Naive thymus-derived CD4-positive, alpha-beta T cell (primary cell): ENCODE results near the gene TFE3. TPM values are rescaled to one million over a fixed set of nuclear protein-coding genes. Genes with fewer than 3 reads are reported as not detected.
A peak's percentile ranks its signal among the peaks of the same experiment; 100 is the strongest.

ENCODE experiments used
- ATAC-seq: fragments of 150-1000 bp; cut with Tn5 transposase; 2 replicates; pipeline ENCODE4 v1.10.0; 2021; ENCODE audit warnings: mild to moderate bottlenecking, moderate library complexity
- CTCF ChIA-PET: fragments of 350-600 bp; sonication (Branson Sonifier 250); formaldehyde crosslinking; loops from one replicate; lab custom pipeline; 2021; ENCODE audit warnings: antibody characterized with exemption; lab: Charles Lee
- POLR2A ChIA-PET: fragments of 350-600 bp; sonication (Branson Sonifier 250); formaldehyde crosslinking; loops from one replicate; lab custom pipeline; 2021; ENCODE audit warnings: antibody characterized with exemption, inconsistent platforms; lab: Charles Lee
- DNase-seq, 9 donors: peaks; one replicate each; pipeline versions ENCODE4 v3.0.0 to v3.0.0-alpha.2; 2020 to 2022; ENCODE audit warnings: mixed read lengths in 1 of 9
- H3K27ac ChIP-seq: one replicate; pipeline ENCODE4 v1.7.0; 2013; ENCODE audit warnings: mild to moderate bottlenecking, low read depth, low read length, moderate library complexity
- H3K27me3 ChIP-seq, 2 donors: one replicate each; pipeline ENCODE4 v1.7.0; 2013; ENCODE audit warnings: low read length in 2 of 2, mild to moderate bottlenecking in 2 of 2, moderate library complexity in 2 of 2; ENCODE audit not compliant: control insufficient read depth in 2 of 2, insufficient read depth in 2 of 2
- H3K36me3 ChIP-seq, 3 experiments: 1 replicate in 2 of 3; 2 replicates in 1 of 3; pipeline ENCODE4 v1.7.0; 2013; ENCODE audit warnings: low read length in 3 of 3, mild to moderate bottlenecking in 3 of 3, moderate library complexity in 1 of 3; ENCODE audit not compliant: insufficient read depth in 3 of 3, control insufficient read depth in 2 of 3
- H3K4me1 ChIP-seq, 2 donors: one replicate each; pipeline ENCODE4 v1.7.0; 2013; ENCODE audit warnings: low read length in 2 of 2, mild to moderate bottlenecking in 2 of 2, moderate library complexity in 1 of 2; ENCODE audit not compliant: control insufficient read depth in 2 of 2, insufficient read depth in 2 of 2
- H3K4me3 ChIP-seq: 2 replicates; pipeline ENCODE4 v1.7.0; 2013; ENCODE audit warnings: mild to moderate bottlenecking, low read length
- H3K9me3 ChIP-seq, 3 experiments: 1 replicate in 2 of 3; 2 replicates in 1 of 3; pipeline ENCODE4 v1.7.0; 2013; ENCODE audit warnings: low read length in 3 of 3; ENCODE audit not compliant: control insufficient read depth in 2 of 3
- H3K27ac Mint-ChIP-seq, 9 donors: one replicate each; pipeline ENCODE4 v1.8.0; 2020 to 2022; ENCODE audit warnings: mixed read lengths in 9 of 9, mild to moderate bottlenecking in 8 of 9, moderate library complexity in 5 of 9, inconsistent platforms in 2 of 9
- H3K27me3 Mint-ChIP-seq, 5 donors: one replicate each; pipeline ENCODE4 v1.8.0; 2021 to 2022; ENCODE audit warnings: mixed read lengths in 5 of 5, mild to moderate bottlenecking in 1 of 5
- H3K36me3 Mint-ChIP-seq, 5 donors: one replicate each; pipeline ENCODE4 v1.8.0; 2020 to 2022; ENCODE audit warnings: mixed read lengths in 5 of 5, mild to moderate bottlenecking in 3 of 5, inconsistent platforms in 1 of 5
- H3K4me1 Mint-ChIP-seq, 7 donors: one replicate each; pipeline ENCODE4 v1.8.0; 2020 to 2022; ENCODE audit warnings: mixed read lengths in 7 of 7, mild to moderate bottlenecking in 3 of 7, inconsistent platforms in 1 of 7
- H3K4me3 Mint-ChIP-seq, 10 donors: one replicate each; pipeline ENCODE4 v1.8.0; 2020 to 2022; ENCODE audit warnings: mild to moderate bottlenecking in 10 of 10, mixed read lengths in 10 of 10, moderate library complexity in 6 of 10, inconsistent platforms in 2 of 10
- H3K9me3 Mint-ChIP-seq, 11 donors: one replicate each; pipeline ENCODE4 v1.8.0; 2020 to 2022; ENCODE audit warnings: mixed read lengths in 11 of 11, mild to moderate bottlenecking in 4 of 11, inconsistent platforms in 1 of 11, moderate library complexity in 1 of 11
- intact Hi-C, 2 donors: fragments of 100-400 bp; cut with micrococcal nuclease; formaldehyde crosslinking; loops; one replicate each; pipeline ENCODE4 v1.15.1; 2023
- polyA plus RNA-seq, 2 donors: library from polyadenylated mRNA; unstranded; fragments of 300-500 nt; fragmentation: Illumina TruSeq; gene quantifications; one replicate each; pipeline ENCODE4 v1.2.3, GENCODE V29; 2021
- total RNA-seq, 6 experiments: library from RNA in 5 of 6; stranded (reverse) in 5 of 6; gene quantifications; 1 replicate in 5 of 6; 2 replicates in 1 of 6; pipeline ENCODE4 v1.2.3 and lab custom pipeline; 2021 to 2026

TFE3 gene
- total and polyA plus RNA-seq, 7 experiments from 2014 or later, result 2.2 to 54.2 (median 30.1) TPM

GRCh38 chrX:48999030-48999429 lies 44.1 kb downstream of the TFE3 start:
- H3K36me3 ChIP-seq, result peaks cover 0 to 27% (median 0%) of the 10 kb centered on the region in 3 experiments
- no peaks in the 10 kb centered on the region for H3K27me3 ChIP-seq
- H3K4me1 ChIP-seq, result peaks cover 9 to 10% of the 10 kb centered on the region in 2 donors
- no peak overlapping the region for H3K27ac ChIP-seq
- Mint-ChIP-seq H3K27ac (no peak overlapping the region), H3K4me3 (no peak overlapping the region), H3K27me3 (no peaks in the 10 kb centered on the region), H3K36me3 (peaks cover 4 to 35% (median 22%) of the 10 kb centered on the region in 5 donors), H3K9me3 (peaks cover 0 to 3% (median 0%) of the 10 kb centered on the region in 11 donors), H3K4me1 (peaks cover 10 to 48% (median 39%) of the 10 kb centered on the region in 7 donors)
- no peak for DNase-seq
- no peak for ATAC-seq
- H3K4me3 ChIP-seq, result no peak overlapping the region
- H3K9me3 ChIP-seq, result no peaks in the 10 kb centered on the region
- CTCF ChIA-PET, result no interaction called here
- intact Hi-C loops, result no loop called here
- POLR2A ChIA-PET, result interaction anchor here (0.9 kb wide), 1 partner anchor 41 kb away, joined by 3 read pairs; no protein-coding TSS in a partner anchor

GRCh38 chrX:48998391-48998790 lies 44.8 kb downstream of the TFE3 start:
- intact Hi-C loops, result no loop called here
- peaks cover 0 to 33% (median 0%) of the 10 kb centered on the region in 3 experiments for H3K36me3 ChIP-seq
- H3K36me3 Mint-ChIP-seq, result peaks cover 6 to 35% (median 22%) of the 10 kb centered on the region in 5 donors
- ATAC-seq (no peak), DNase-seq (no peak)
- H3K27ac ChIP-seq, result no peak overlapping the region
- H3K4me1 ChIP-seq, result peaks cover 9 to 10% of the 10 kb centered on the region in 2 donors
- H3K27me3 Mint-ChIP-seq, result no peaks in the 10 kb centered on the region
- peaks cover 0 to 3% (median 0%) of the 10 kb centered on the region in 11 donors for H3K9me3 Mint-ChIP-seq
- no peaks in the 10 kb centered on the region for H3K27me3 ChIP-seq
- H3K27ac Mint-ChIP-seq, result peak overlapping the region in 4 of 9 donors; percentile 14 to 89 (median 39)
- ChIA-PET CTCF (no interaction called here), POLR2A (interaction anchor here (0.9 kb wide), 1 partner anchor 40 kb away, joined by 3 read pairs; no protein-coding TSS in a partner anchor)
- H3K9me3 ChIP-seq, result no peaks in the 10 kb centered on the region
- peak overlapping the region in 2 of 10 donors; percentile 47 to 64 for H3K4me3 Mint-ChIP-seq
- peaks cover 10 to 46% (median 36%) of the 10 kb centered on the region in 7 donors for H3K4me1 Mint-ChIP-seq
- no peak overlapping the region for H3K4me3 ChIP-seq

- Histone ChIP-seq H3K4me1 (peaks cover 9 to 10% of the 10 kb centered on the region in 2 donors), H3K27me3 (no peaks in the 10 kb centered on the region), H3K36me3 (peaks cover 0 to 38% (median 0%) of the 10 kb centered on the region in 3 experiments), H3K4me3 (no peak overlapping the region), H3K9me3 (no peaks in the 10 kb centered on the region), H3K27ac (no peak overlapping the region)
- intact Hi-C loops, result no loop called here
- Mint-ChIP-seq H3K4me3 (peak overlapping the region in 1 of 10 donors; percentile 47), H3K27ac (peak overlapping the region in 2 of 9 donors; percentile 19 to 89), H3K9me3 (peaks cover 0 to 3% (median 0%) of the 10 kb centered on the region in 11 donors), H3K36me3 (peaks cover 8 to 35% (median 22%) of the 10 kb centered on the region in 5 donors), H3K4me1 (peaks cover 10 to 46% (median 36%) of the 10 kb centered on the region in 7 donors), H3K27me3 (no peaks in the 10 kb centered on the region)
- ChIA-PET CTCF (no interaction called here), POLR2A (interaction anchor here (0.9 kb wide), 1 partner anchor 40 kb away, joined by 3 read pairs; no protein-coding TSS in a partner anchor)
- DNase-seq (no peak), ATAC-seq (no peak)
Measured at GRCh38 chrX:48997865-48998264, 45.3 kb downstream of the TFE3 start.

- H3K36me3 Mint-ChIP-seq, result peaks cover 8 to 38% (median 24%) of the 10 kb centered on the region in 5 donors
- peak overlapping the region in 1 of 9 donors; percentile 19 for H3K27ac Mint-ChIP-seq
- H3K4me3 ChIP-seq, result no peak overlapping the region
- H3K27ac ChIP-seq, result no peak overlapping the region
- intact Hi-C loops, result no loop called here
- DNase-seq (no peak), ATAC-seq (no peak)
- peaks cover 10 to 46% (median 36%) of the 10 kb centered on the region in 7 donors for H3K4me1 Mint-ChIP-seq
- CTCF ChIA-PET, result no interaction called here
- H3K9me3 ChIP-seq, result no peaks in the 10 kb centered on the region
- H3K36me3 ChIP-seq, result peaks cover 0 to 41% (median 0%) of the 10 kb centered on the region in 3 experiments
- POLR2A ChIA-PET, result no interaction called here
- H3K27me3 ChIP-seq, result no peaks in the 10 kb centered on the region
- H3K9me3 Mint-ChIP-seq, result peaks cover 0 to 3% (median 0%) of the 10 kb centered on the region in 11 donors
- no peaks in the 10 kb centered on the region for H3K27me3 Mint-ChIP-seq
- H3K4me3 Mint-ChIP-seq, result peak overlapping the region in 3 of 10 donors; percentile 36 to 47 (median 37)
- H3K4me1 ChIP-seq, result peaks cover 9 to 10% of the 10 kb centered on the region in 2 donors
Measured at GRCh38 chrX:48997455-48997854, 45.7 kb downstream of the TFE3 start.

GRCh38 chrX:48996969-48997368 lies 46.2 kb downstream of the TFE3 start:
- peaks cover 8 to 38% (median 26%) of the 10 kb centered on the region in 5 donors for H3K36me3 Mint-ChIP-seq
- DNase-seq, result peak in 1 of 9 donors; percentile 4
- POLR2A ChIA-PET, result no interaction called here
- peak overlapping the region in 3 of 10 donors; percentile 36 to 47 (median 37) for H3K4me3 Mint-ChIP-seq
- H3K9me3 Mint-ChIP-seq, result peaks cover 0 to 3% (median 0%) of the 10 kb centered on the region in 11 donors
- no peaks in the 10 kb centered on the region for H3K27me3 Mint-ChIP-seq
- no peak overlapping the region for H3K27ac Mint-ChIP-seq
- Histone ChIP-seq H3K27me3 (no peaks in the 10 kb centered on the region), H3K27ac (no peak overlapping the region), H3K9me3 (no peaks in the 10 kb centered on the region), H3K36me3 (peaks cover 0 to 43% (median 0%) of the 10 kb centered on the region in 3 experiments), H3K4me3 (no peak overlapping the region), H3K4me1 (peaks cover 9 to 10% of the 10 kb centered on the region in 2 donors)
- intact Hi-C loops, result no loop called here
- CTCF ChIA-PET, result no interaction called here
- ATAC-seq, result no peak
- H3K4me1 Mint-ChIP-seq, result peaks cover 10 to 44% (median 36%) of the 10 kb centered on the region in 7 donors

GRCh38 chrX:48992341-48992740 lies 50.8 kb downstream of the TFE3 start:
- no peak for DNase-seq
- H3K4me3 Mint-ChIP-seq, result no peak overlapping the region
- H3K36me3 Mint-ChIP-seq, result peaks cover 4 to 22% (median 13%) of the 10 kb centered on the region in 5 donors
- ChIA-PET POLR2A (interaction anchor here (0.5 to 0.6 kb wide), 2 partner anchors 15 to 309 kb away, joined by 3 read pairs; partner anchors contain the start of gene WAS), CTCF (no interaction called here)
- H3K4me1 Mint-ChIP-seq, result peaks cover 3 to 10% (median 6%) of the 10 kb centered on the region in 7 donors
- H3K27ac Mint-ChIP-seq, result peak overlapping the region in 3 of 9 donors; percentile 12 to 51 (median 48)
- Histone ChIP-seq H3K27me3 (no peaks in the 10 kb centered on the region), H3K4me1 (no peaks in the 10 kb centered on the region), H3K36me3 (peaks cover 0 to 63% (median 3%) of the 10 kb centered on the region in 3 experiments), H3K27ac (no peak overlapping the region), H3K4me3 (no peak overlapping the region), H3K9me3 (no peaks in the 10 kb centered on the region)
- intact Hi-C loops, result no loop called here
- ATAC-seq, result no peak
- H3K9me3 Mint-ChIP-seq, result peaks cover 0 to 2% (median 0%) of the 10 kb centered on the region in 11 donors
- no peaks in the 10 kb centered on the region for H3K27me3 Mint-ChIP-seq
